IPS-NIHi7 (cell line): Measurements from ENCODE around the gene ZNF112.

ENCODE experiments used
- DNase-seq: peaks from one replicate; pipeline ENCODE4 v3.0.0; 2012; ENCODE audit warnings: mixed read lengths; ENCODE audit errors: extremely low spot score

ZNF112 gene

GRCh38 chr19:44282846-44283245 is 73.6 kb downstream of the ZNF112 start:
- no peak for DNase-seq

GRCh38 chr19:44280916-44281315 is 75.6 kb downstream of the ZNF112 start:
- DNase-seq, result no peak

GRCh38 chr19:44278181-44278690 is 78.2 kb downstream of the ZNF112 start:
- DNase-seq, result no peak

GRCh38 chr19:44277331-44277730 is 79.1 kb downstream of the ZNF112 start:
- DNase-seq, result no peak
